Measurements from ENCODE around the gene AHSA1. TPM values are rescaled to one million over a fixed set of nuclear protein-coding genes. Genes with fewer than 3 reads are reported as not detected.
A peak's percentile ranks its signal among the peaks of the same experiment; 100 is the strongest.

AHSA1 gene
- total RNA-seq, 2 donors from 2014 or later: 112 to 316 TPM

- Histone ChIP-seq H3K27ac (peak overlapping the region; percentile 98), H3K4me1 (peaks cover 6% of the 10 kb centered on the region), H3K9me3 (no peaks in the 10 kb centered on the region), H3K36me3 (peaks cover 7% of the 10 kb centered on the region), H3K9ac (ENCODE audit: low read depth in 2 of 2, low read length in 2 of 2) (peak overlapping the region; percentile 24 to 97), H3K4me3 (peak overlapping the region; percentile 92), H3K27me3 (no peaks in the 10 kb centered on the region)
- DNase-seq: peak; percentile 85
- intact Hi-C loops (cut with DNase I): loop anchor here (2.0 to 10.0 kb wide), 2 partner anchors 94 to 246 kb away; partner anchors contain the start of genes ALKBH1 and SLIRP
- peak; percentile 50 for TF ChIP-seq CTCF (IDR thresholded peaks at IDR 0.05)
Observed at GRCh38 chr14:77459072-77459723, 1.3 kb downstream of the AHSA1 start.

GRCh38 chr14:77467801-77468200, 9.9 kb downstream of the AHSA1 start:
- Histone ChIP-seq H3K27me3 (no peaks in the 10 kb centered on the region), H3K36me3 (peaks cover 4% of the 10 kb centered on the region)
- intact Hi-C loops (cut with DNase I): no loop called here

GRCh38 chr14:77469067-77469505, 11.2 kb downstream of the AHSA1 start:
- H3K36me3 ChIP-seq: peaks cover 4% of the 10 kb centered on the region
- H3K4me3 ChIP-seq: no peak overlapping the region
- no peaks in the 10 kb centered on the region for H3K4me1 ChIP-seq
- no peak for DNase-seq
- H3K27ac ChIP-seq: no peak overlapping the region
- no peak overlapping the region for H3K9ac ChIP-seq (ENCODE audit: low read depth in 2 of 2, low read length in 2 of 2)
- intact Hi-C loops (cut with DNase I): no loop called here
- no peak for TF ChIP-seq CTCF (IDR thresholded peaks at IDR 0.05)
- no peaks in the 10 kb centered on the region for H3K9me3 ChIP-seq
- H3K27me3 ChIP-seq: no peaks in the 10 kb centered on the region

More at GRCh38 chr14:77467801-77468200, 9.9 kb downstream of the AHSA1 start:
- Histone ChIP-seq H3K9me3 (no peaks in the 10 kb centered on the region), H3K4me1 (no peaks in the 10 kb centered on the region), H3K4me3 (no peak overlapping the region), H3K9ac (ENCODE audit: low read depth in 2 of 2, low read length in 2 of 2) (no peak overlapping the region), H3K27ac (no peak overlapping the region)
- no peak for TF ChIP-seq CTCF (IDR thresholded peaks at IDR 0.05)
- DNase-seq: no peak

- Histone ChIP-seq H3K27ac (peak overlapping the region; percentile 3), H3K9ac (ENCODE audit: low read depth in 2 of 2, low read length in 2 of 2) (no peak overlapping the region), H3K36me3 (peaks cover 4% of the 10 kb centered on the region), H3K9me3 (no peaks in the 10 kb centered on the region), H3K4me3 (no peak overlapping the region), H3K4me1 (no peaks in the 10 kb centered on the region), H3K27me3 (no peaks in the 10 kb centered on the region)
- intact Hi-C loops (cut with DNase I): no loop called here
- no peak for TF ChIP-seq CTCF (IDR thresholded peaks at IDR 0.05)
- DNase-seq: no peak
Observed at GRCh38 chr14:77469539-77469938, 11.6 kb downstream of the AHSA1 start.

- Histone ChIP-seq H3K36me3 (peaks cover 4% of the 10 kb centered on the region), H3K27ac (peak overlapping the region; percentile 57)
- intact Hi-C loops (cut with DNase I): no loop called here
Observed at GRCh38 chr14:77470224-77470870, 12.5 kb downstream of the AHSA1 start.

More at GRCh38 chr14:77470224-77470870, 12.5 kb downstream of the AHSA1 start:
- Histone ChIP-seq H3K9me3 (no peaks in the 10 kb centered on the region), H3K4me1 (no peaks in the 10 kb centered on the region), H3K9ac (ENCODE audit: low read depth in 2 of 2, low read length in 2 of 2) (no peak overlapping the region), H3K27me3 (no peaks in the 10 kb centered on the region), H3K4me3 (no peak overlapping the region)
- DNase-seq: peak; percentile 80
- no peak for TF ChIP-seq CTCF (IDR thresholded peaks at IDR 0.05)
